Dendritic cell treated with granulocyte-macrophage colony-stimulating factor and Interleukin-4, amounts not matched to agents 40 ng/mL and 50 ng/mL, for 4 days (primary cell): ENCODE measurements around the gene ATP5PB.

Experiments
- H3K27ac Mint-ChIP-seq: one replicate; pipeline ENCODE4 v1.8.0; 2022; ENCODE audit warnings: mild to moderate bottlenecking, mixed read lengths
- H3K27me3 Mint-ChIP-seq: one replicate; pipeline ENCODE4 v1.8.0; 2022; ENCODE audit warnings: mild to moderate bottlenecking, mixed read lengths
- H3K36me3 Mint-ChIP-seq: one replicate; pipeline ENCODE4 v1.8.0; 2022; ENCODE audit warnings: low read depth, mixed read lengths
- H3K4me1 Mint-ChIP-seq: one replicate; pipeline ENCODE4 v1.8.0; 2022; ENCODE audit warnings: low read depth, mixed read lengths
- H3K4me3 Mint-ChIP-seq: one replicate; pipeline ENCODE4 v1.8.0; 2022; ENCODE audit warnings: mild to moderate bottlenecking, moderate library complexity, mixed read lengths
- H3K9me3 Mint-ChIP-seq: one replicate; pipeline ENCODE4 v1.8.0; 2022; ENCODE audit warnings: mixed read lengths
- intact Hi-C: fragments of 100-400 bp; cut with micrococcal nuclease; formaldehyde crosslinking; loops from one replicate; pipeline ENCODE4 v1.15.0; 2022

Gene ATP5PB

GRCh38 chr1:111454859-111455641, 5.8 kb downstream of the ATP5PB start:
- intact Hi-C loops, result no loop called here
- H3K36me3 Mint-ChIP-seq, result peaks cover 89% of the 10 kb centered on the region
- no peak overlapping the region for H3K4me3 Mint-ChIP-seq
- no peak overlapping the region for H3K27ac Mint-ChIP-seq
- peaks cover 46% of the 10 kb centered on the region for H3K4me1 Mint-ChIP-seq
- no peaks in the 10 kb centered on the region for H3K27me3 Mint-ChIP-seq
- no peaks in the 10 kb centered on the region for H3K9me3 Mint-ChIP-seq

- Mint-ChIP-seq H3K36me3 (peaks cover 88% of the 10 kb centered on the region), H3K27ac (no peak overlapping the region), H3K4me1 (peaks cover 46% of the 10 kb centered on the region), H3K27me3 (no peaks in the 10 kb centered on the region), H3K9me3 (no peaks in the 10 kb centered on the region), H3K4me3 (no peak overlapping the region)
- intact Hi-C loops, result no loop called here
Measured at GRCh38 chr1:111455642-111456031, 6.4 kb downstream of the ATP5PB start.

- H3K27me3 Mint-ChIP-seq, result no peaks in the 10 kb centered on the region
- no peak overlapping the region for H3K4me3 Mint-ChIP-seq
- peaks cover 80% of the 10 kb centered on the region for H3K36me3 Mint-ChIP-seq
- no peak overlapping the region for H3K27ac Mint-ChIP-seq
- H3K4me1 Mint-ChIP-seq, result peaks cover 18% of the 10 kb centered on the region
- H3K9me3 Mint-ChIP-seq, result no peaks in the 10 kb centered on the region
- intact Hi-C loops, result loop anchor here (2.0 kb wide), 1 partner anchor 15 kb away; no protein-coding TSS in a partner anchor
Measured at GRCh38 chr1:111461765-111462164, 12.5 kb downstream of the ATP5PB start.

- Mint-ChIP-seq H3K36me3 (peaks cover 72% of the 10 kb centered on the region), H3K4me1 (peaks cover 16% of the 10 kb centered on the region), H3K27me3 (no peaks in the 10 kb centered on the region), H3K4me3 (no peak overlapping the region), H3K27ac (no peak overlapping the region), H3K9me3 (no peaks in the 10 kb centered on the region)
- intact Hi-C loops, result no loop called here
Measured at GRCh38 chr1:111462370-111463028, 13.2 kb downstream of the ATP5PB start.

GRCh38 chr1:111463029-111463683, 13.9 kb downstream of the ATP5PB start:
- peaks cover 66% of the 10 kb centered on the region for H3K36me3 Mint-ChIP-seq
- H3K27me3 Mint-ChIP-seq, result no peaks in the 10 kb centered on the region
- no peaks in the 10 kb centered on the region for H3K9me3 Mint-ChIP-seq
- no peak overlapping the region for H3K4me3 Mint-ChIP-seq
- no peak overlapping the region for H3K27ac Mint-ChIP-seq
- peaks cover 23% of the 10 kb centered on the region for H3K4me1 Mint-ChIP-seq
- intact Hi-C loops, result no loop called here

GRCh38 chr1:111465754-111466153, 16.5 kb downstream of the ATP5PB start:
- Mint-ChIP-seq H3K4me1 (peaks cover 24% of the 10 kb centered on the region), H3K27ac (no peak overlapping the region), H3K27me3 (no peaks in the 10 kb centered on the region), H3K4me3 (no peak overlapping the region), H3K9me3 (no peaks in the 10 kb centered on the region), H3K36me3 (peaks cover 44% of the 10 kb centered on the region)
- intact Hi-C loops, result no loop called here

- no peaks in the 10 kb centered on the region for H3K9me3 Mint-ChIP-seq
Measured at GRCh38 chr1:111466480-111466879, 17.2 kb downstream of the ATP5PB start.

GRCh38 chr1:111467865-111468716, 18.8 kb downstream of the ATP5PB start:
- Mint-ChIP-seq H3K9me3 (no peaks in the 10 kb centered on the region), H3K27me3 (no peaks in the 10 kb centered on the region), H3K4me3 (no peak overlapping the region), H3K27ac (peak overlapping the region; percentile 15), H3K36me3 (peaks cover 28% of the 10 kb centered on the region), H3K4me1 (peaks cover 22% of the 10 kb centered on the region)
- intact Hi-C loops, result no loop called here

More at GRCh38 chr1:111466480-111466879, 17.2 kb downstream of the ATP5PB start:
- Mint-ChIP-seq H3K4me3 (no peak overlapping the region), H3K36me3 (peaks cover 37% of the 10 kb centered on the region), H3K27me3 (no peaks in the 10 kb centered on the region), H3K4me1 (peaks cover 24% of the 10 kb centered on the region), H3K27ac (no peak overlapping the region)
- intact Hi-C loops, result no loop called here

- Mint-ChIP-seq H3K36me3 (peaks cover 22% of the 10 kb centered on the region), H3K27me3 (no peaks in the 10 kb centered on the region), H3K4me3 (no peak overlapping the region), H3K4me1 (peaks cover 16% of the 10 kb centered on the region), H3K9me3 (no peaks in the 10 kb centered on the region), H3K27ac (no peak overlapping the region)
- intact Hi-C loops, result no loop called here
Measured at GRCh38 chr1:111468717-111469100, 19.4 kb downstream of the ATP5PB start.

- intact Hi-C loops, result no loop called here
- Mint-ChIP-seq H3K27me3 (no peaks in the 10 kb centered on the region), H3K4me1 (peaks cover 11% of the 10 kb centered on the region), H3K36me3 (peaks cover 24% of the 10 kb centered on the region), H3K27ac (no peak overlapping the region), H3K9me3 (no peaks in the 10 kb centered on the region), H3K4me3 (no peak overlapping the region)
Measured at GRCh38 chr1:111469539-111469938, 20.3 kb downstream of the ATP5PB start.

GRCh38 chr1:111470596-111470995, 21.3 kb downstream of the ATP5PB start:
- Mint-ChIP-seq H3K9me3 (no peaks in the 10 kb centered on the region), H3K4me3 (no peak overlapping the region), H3K36me3 (peaks cover 20% of the 10 kb centered on the region), H3K4me1 (peaks cover 14% of the 10 kb centered on the region), H3K27me3 (no peaks in the 10 kb centered on the region), H3K27ac (no peak overlapping the region)
- intact Hi-C loops, result loop anchor here (2.0 to 5.0 kb wide), 2 partner anchors 22 to 37 kb away; partner anchors contain the start of genes ATP5PB and WDR77

- Mint-ChIP-seq H3K4me3 (no peak overlapping the region), H3K36me3 (peaks cover 24% of the 10 kb centered on the region), H3K9me3 (no peaks in the 10 kb centered on the region), H3K4me1 (peaks cover 18% of the 10 kb centered on the region), H3K27me3 (no peaks in the 10 kb centered on the region), H3K27ac (no peak overlapping the region)
- intact Hi-C loops, result loop anchor here (2.0 to 5.0 kb wide), 2 partner anchors 22 to 36 kb away; partner anchors contain the start of genes ATP5PB and WDR77
Measured at GRCh38 chr1:111471012-111471411, 21.7 kb downstream of the ATP5PB start.

GRCh38 chr1:111471538-111471937, 22.3 kb downstream of the ATP5PB start:
- no peak overlapping the region for H3K27ac Mint-ChIP-seq
- intact Hi-C loops, result loop anchor here (2.0 to 5.0 kb wide), 2 partner anchors 23 to 36 kb away; partner anchors contain the start of genes ATP5PB and WDR77
- H3K27me3 Mint-ChIP-seq, result no peaks in the 10 kb centered on the region
- no peak overlapping the region for H3K4me3 Mint-ChIP-seq
- H3K36me3 Mint-ChIP-seq, result peaks cover 29% of the 10 kb centered on the region
- H3K9me3 Mint-ChIP-seq, result no peaks in the 10 kb centered on the region
- H3K4me1 Mint-ChIP-seq, result peaks cover 21% of the 10 kb centered on the region
